ACC112 (cell line): ENCODE measurements around the gene ENSA.
"Not testable (repeated sequence)": the region's sequence is repeated elsewhere in the genome, so short reads cannot be mapped to it uniquely, and the experiment has no call there.

Experiments
- H2AFZ ChIP-seq: fragments of 200-600 bp; sonication (generic); one replicate; pipeline ENCODE4 v1.6.0; 2017; ENCODE audit warnings: antibody characterized with exemption, low read length; ENCODE audit not compliant: unreplicated experiment
- H3K27ac ChIP-seq: fragments of 200-600 bp; sonication (generic); 2 replicates; pipeline ENCODE4 v1.5.1; 2014; ENCODE audit warnings: low read depth, mild to moderate bottlenecking, antibody characterized with exemption, low read length, moderate library complexity
- H3K27me3 ChIP-seq: fragments of 200-600 bp; sonication (generic); 2 replicates; pipeline ENCODE4 v1.6.1; 2014; ENCODE audit warnings: mild to moderate bottlenecking, antibody characterized with exemption, low read length, moderate library complexity, mixed read lengths; ENCODE audit not compliant: insufficient read depth
- H3K36me3 ChIP-seq: fragments of 200-600 bp; sonication (generic); 2 replicates; pipeline ENCODE4 v1.6.1; 2016; ENCODE audit warnings: mild to moderate bottlenecking, antibody characterized with exemption, low read length, moderate library complexity, mixed read lengths; ENCODE audit not compliant: insufficient read depth
- H3K4me1 ChIP-seq: fragments of 200-600 bp; sonication (generic); one replicate; pipeline ENCODE4 v1.6.1; 2016; ENCODE audit warnings: low read length, mixed read lengths; ENCODE audit not compliant: insufficient read depth, unreplicated experiment, control insufficient read depth
- H3K4me3 ChIP-seq: fragments of 200-600 bp; sonication (generic); 2 replicates; pipeline ENCODE4 v1.5.1; 2014; ENCODE audit warnings: mild to moderate bottlenecking, low read depth, low read length
- H3K79me2 ChIP-seq: fragments of 200-600 bp; sonication (generic); one replicate; pipeline ENCODE4 v1.6.0; 2016; ENCODE audit warnings: low read length; ENCODE audit not compliant: control insufficient read depth, unreplicated experiment, insufficient read depth

The ENSA gene

GRCh38 chr1:150642296-150642695 is 12.9 kb upstream of the ENSA start:
- Histone ChIP-seq H3K4me1 (no peaks in the 10 kb centered on the region), H2AFZ (no peak overlapping the region), H3K79me2 (no peaks in the 10 kb centered on the region), H3K27me3 (no peaks in the 10 kb centered on the region), H3K4me3 (no peak overlapping the region), H3K36me3 (peaks cover 4% of the 10 kb centered on the region; the same call in 1 of the 2 replicates), H3K27ac (no peak overlapping the region)

- H3K27ac ChIP-seq, H3K36me3 ChIP-seq, H3K27me3 ChIP-seq, H3K4me3 ChIP-seq, H3K4me1 ChIP-seq, H3K79me2 ChIP-seq, H2AFZ ChIP-seq: not testable (repeated sequence)
Measured at GRCh38 chr1:150641126-150641815, 11.9 kb upstream of the ENSA start.

GRCh38 chr1:150638430-150638829 is 9.0 kb upstream of the ENSA start:
- H3K4me1 ChIP-seq, H3K27ac ChIP-seq, H3K27me3 ChIP-seq, H3K36me3 ChIP-seq, H2AFZ ChIP-seq, H3K79me2 ChIP-seq, H3K4me3 ChIP-seq: not testable (repeated sequence)

- not testable (repeated sequence) for H3K4me3 ChIP-seq, H3K36me3 ChIP-seq
Measured at GRCh38 chr1:150634839-150635622, 5.6 kb upstream of the ENSA start.

GRCh38 chr1:150628766-150629114 is 672 bp downstream of the ENSA start:
- H3K4me1 ChIP-seq, result peaks cover 16% of the 10 kb centered on the region
- H3K27me3 ChIP-seq, result no peaks in the 10 kb centered on the region
- H3K36me3 ChIP-seq, result peaks cover 12% of the 10 kb centered on the region
- H3K79me2 ChIP-seq, result peaks cover 34% of the 10 kb centered on the region
- H3K4me3 ChIP-seq, result peak overlapping the region; percentile 85
- H2AFZ ChIP-seq, result peak overlapping the region; percentile 51
- peak overlapping the region; percentile 80 for H3K27ac ChIP-seq

More at GRCh38 chr1:150634839-150635622, 5.6 kb upstream of the ENSA start:
- not testable (repeated sequence) for H3K27ac ChIP-seq, H3K4me1 ChIP-seq, H3K27me3 ChIP-seq, H3K79me2 ChIP-seq, H2AFZ ChIP-seq

- Histone ChIP-seq H2AFZ (no peak overlapping the region), H3K79me2 (peaks cover 35% of the 10 kb centered on the region), H3K4me1 (peaks cover 20% of the 10 kb centered on the region), H3K27ac (peak overlapping the region; percentile 80; the same call in 1 of the 2 replicates), H3K4me3 (peak overlapping the region; percentile 85), H3K36me3 (peaks cover 13% of the 10 kb centered on the region), H3K27me3 (no peaks in the 10 kb centered on the region)
Measured at GRCh38 chr1:150627826-150628410, 1.5 kb downstream of the ENSA start.

GRCh38 chr1:150626150-150626549 is 3.3 kb downstream of the ENSA start:
- Histone ChIP-seq H3K27ac (no peak overlapping the region), H3K36me3 (peaks cover 16% of the 10 kb centered on the region), H3K4me3 (no peak overlapping the region)

GRCh38 chr1:150624546-150624945 is 4.9 kb downstream of the ENSA start:
- not testable (repeated sequence) for H2AFZ ChIP-seq, H3K4me3 ChIP-seq, H3K27me3 ChIP-seq, H3K27ac ChIP-seq
- Histone ChIP-seq H3K36me3 (peaks cover 19% of the 10 kb centered on the region), H3K79me2 (peaks cover 30% of the 10 kb centered on the region), H3K4me1 (peaks cover 43% of the 10 kb centered on the region)

More at GRCh38 chr1:150626150-150626549, 3.3 kb downstream of the ENSA start:
- no peaks in the 10 kb centered on the region for H3K27me3 ChIP-seq
- no peak overlapping the region for H2AFZ ChIP-seq
- peaks cover 35% of the 10 kb centered on the region for H3K79me2 ChIP-seq
- H3K4me1 ChIP-seq, result peaks cover 34% of the 10 kb centered on the region

GRCh38 chr1:150624134-150624533 is 5.3 kb downstream of the ENSA start:
- not testable (repeated sequence) for H3K27ac ChIP-seq, H2AFZ ChIP-seq, H3K4me3 ChIP-seq, H3K27me3 ChIP-seq
- Histone ChIP-seq H3K36me3 (peaks cover 19% of the 10 kb centered on the region), H3K4me1 (peaks cover 47% of the 10 kb centered on the region), H3K79me2 (peaks cover 30% of the 10 kb centered on the region)

GRCh38 chr1:150622303-150622975 is 7.0 kb downstream of the ENSA start:
- H3K27me3 ChIP-seq, result no peaks in the 10 kb centered on the region
- peak overlapping the region; percentile 88 for H3K27ac ChIP-seq
- H2AFZ ChIP-seq, result no peak overlapping the region
- peaks cover 39% of the 10 kb centered on the region for H3K4me1 ChIP-seq
- H3K4me3 ChIP-seq, result no peak overlapping the region
- peaks cover 15% of the 10 kb centered on the region for H3K79me2 ChIP-seq
- peaks cover 20% of the 10 kb centered on the region for H3K36me3 ChIP-seq
